Measurements from ENCODE around the gene PCNX1.

GRCh38 chr14:71089971-71090370 is 182.7 kb downstream of the PCNX1 start:
- TF ChIP-seq EP300 (IDR thresholded peaks at IDR 0.05): no peak
- TF ChIP-seq CTCF (IDR thresholded peaks at IDR 0.05): no peak
